Right renal cortex interstitium (tissue), 3 donors: ENCODE results near the gene PEX7. TPM values are rescaled to one million over a fixed set of nuclear protein-coding genes. Genes with fewer than 3 reads are reported as not detected.
A peak's percentile ranks its signal among the peaks of the same experiment; 100 is the strongest.
"Not testable (repeated sequence)": the region's sequence is repeated elsewhere in the genome, so short reads cannot be mapped to it uniquely, and the experiment has no call there.

Source experiments
- DNase-seq, 3 donors: peaks; one replicate each; pipeline ENCODE4 v3.0.0-alpha.2; 2013; ENCODE audit warnings: low read depth in 3 of 3, low spot score in 2 of 3
- polyA plus RNA-seq, 3 donors: library from polyadenylated mRNA; unstranded; fragments of 120-200 nt; gene quantifications; one replicate each; pipeline ENCODE4 v1.2.1, GENCODE V29; 2013; ENCODE audit not compliant: insufficient read length in 3 of 3

PEX7 gene
- polyA plus RNA-seq, 3 donors = 13.8 to 16.7 (median 14.1) TPM

GRCh38 chr6:136831873-136832562, 9.6 kb downstream of the PEX7 start:
- no peak for DNase-seq

GRCh38 chr6:136840276-136841001, 18.0 kb downstream of the PEX7 start:
- DNase-seq = no peak

GRCh38 chr6:136843210-136843609, 20.8 kb downstream of the PEX7 start:
- DNase-seq = no peak

GRCh38 chr6:136846046-136846445, 23.7 kb downstream of the PEX7 start:
- DNase-seq = peak in 1 of 3 donors; percentile 12

GRCh38 chr6:136846477-136846876, 24.1 kb downstream of the PEX7 start:
- not testable (repeated sequence) for DNase-seq

- not testable (repeated sequence) for DNase-seq
Measured at GRCh38 chr6:136849979-136850563, 27.7 kb downstream of the PEX7 start.

- no peak for DNase-seq
Measured at GRCh38 chr6:136859430-136859829, 37.0 kb downstream of the PEX7 start.

GRCh38 chr6:136860043-136860442, 37.7 kb downstream of the PEX7 start:
- DNase-seq = no peak

GRCh38 chr6:136862662-136863061, 40.3 kb downstream of the PEX7 start:
- no peak for DNase-seq

- no peak for DNase-seq
Measured at GRCh38 chr6:136863752-136864151, 41.4 kb downstream of the PEX7 start.

- DNase-seq = no peak
Measured at GRCh38 chr6:136864676-136865075, 42.3 kb downstream of the PEX7 start.

- DNase-seq = no peak
Measured at GRCh38 chr6:136866872-136867416, 44.6 kb downstream of the PEX7 start.

GRCh38 chr6:136869451-136869850, 47.1 kb downstream of the PEX7 start:
- DNase-seq = no peak

GRCh38 chr6:136873748-136874147, 51.4 kb downstream of the PEX7 start:
- DNase-seq = no peak

GRCh38 chr6:136876469-136876868, 54.1 kb downstream of the PEX7 start:
- DNase-seq = not testable (repeated sequence)

GRCh38 chr6:136880748-136881460, 58.5 kb downstream of the PEX7 start:
- DNase-seq = no peak

- no peak for DNase-seq
Measured at GRCh38 chr6:136886091-136886490, 63.7 kb downstream of the PEX7 start.

GRCh38 chr6:136887953-136888352, 65.6 kb downstream of the PEX7 start:
- no peak for DNase-seq

- DNase-seq = no peak
Measured at GRCh38 chr6:136889271-136890193, 67.1 kb downstream of the PEX7 start.
